ENCODE results near the gene PGF. TPM values are rescaled to one million over a fixed set of nuclear protein-coding genes. Genes with fewer than 3 reads are reported as not detected.
A peak's percentile ranks its signal among the peaks of the same experiment; 100 is the strongest.
"Not testable (repeated sequence)": the region's sequence is repeated elsewhere in the genome, so short reads cannot be mapped to it uniquely, and the experiment has no call there.

Gene PGF
- 82.3 and 181 TPM in 2 replicates for total RNA-seq (2014; rRNA removed)
- 25.9 TPM for polyA plus RNA-seq (2012)

- DNase-seq (ENCODE audit: low read depth), result peak; percentile 64
Measured at GRCh38 chr14:74955229-74956026, at the start of gene PGF. TSS of gene PGF (minus strand) at chr14:74955597. CDS start at chr14:74955242, 355 bp downstream.

GRCh38 chr14:75003250-75004027 is 48.0 kb upstream of the PGF start:
- no peak for DNase-seq (ENCODE audit: low read depth)

GRCh38 chr14:75002392-75003249 is 47.2 kb upstream of the PGF start, which contains the start of gene EIF2B2:
TSS of gene EIF2B2 (plus strand) at chr14:75002921. CDS start at chr14:75002991, 70 bp downstream.
- peak; percentile 95 for DNase-seq (ENCODE audit: low read depth)

GRCh38 chr14:75001899-75002298 is 46.5 kb upstream of the PGF start:
- no peak for DNase-seq (ENCODE audit: low read depth)

GRCh38 chr14:75001261-75001660 is 45.9 kb upstream of the PGF start:
- no peak for DNase-seq (ENCODE audit: low read depth)

- DNase-seq (ENCODE audit: low read depth), result not testable (repeated sequence)
Measured at GRCh38 chr14:74995781-74996180, 40.4 kb upstream of the PGF start.

- not testable (repeated sequence) for DNase-seq (ENCODE audit: low read depth)
Measured at GRCh38 chr14:74994182-74994581, 38.8 kb upstream of the PGF start.

- DNase-seq (ENCODE audit: low read depth), result no peak
Measured at GRCh38 chr14:74988993-74989392, 33.6 kb upstream of the PGF start.

GRCh38 chr14:74988131-74988530 is 32.7 kb upstream of the PGF start:
- peak; percentile 98 for DNase-seq (ENCODE audit: low read depth)

GRCh38 chr14:74985806-74986205 is 30.4 kb upstream of the PGF start:
- DNase-seq (ENCODE audit: low read depth), result no peak

GRCh38 chr14:74985028-74985310 is 29.6 kb upstream of the PGF start:
- DNase-seq (ENCODE audit: low read depth), result no peak

- no peak for DNase-seq (ENCODE audit: low read depth)
Measured at GRCh38 chr14:74984236-74985027, 29.0 kb upstream of the PGF start.

GRCh38 chr14:74983343-74983742 is 27.9 kb upstream of the PGF start:
- peak; percentile 49 for DNase-seq (ENCODE audit: low read depth)

GRCh38 chr14:74982661-74983060 is 27.3 kb upstream of the PGF start:
- DNase-seq (ENCODE audit: low read depth), result no peak

- no peak for DNase-seq (ENCODE audit: low read depth)
Measured at GRCh38 chr14:74981833-74982232, 26.4 kb upstream of the PGF start.

- DNase-seq (ENCODE audit: low read depth), result no peak
Measured at GRCh38 chr14:74981462-74981782, 26.0 kb upstream of the PGF start.

- peak; percentile 98 for DNase-seq (ENCODE audit: low read depth)
Measured at GRCh38 chr14:74980731-74981461, 25.5 kb upstream of the PGF start.

- DNase-seq (ENCODE audit: low read depth), result peak; percentile 51
Measured at GRCh38 chr14:74980398-74980730, 25.0 kb upstream of the PGF start.

- peak; percentile 97 for DNase-seq (ENCODE audit: low read depth)
Measured at GRCh38 chr14:74979442-74980397, 24.3 kb upstream of the PGF start.
